GM10266 (cell line): ENCODE data around the gene ID2.
A peak's percentile ranks its signal among the peaks of the same experiment; 100 is the strongest.

Source experiments
- DNase-seq: peaks from one replicate; pipeline ENCODE4 v3.0.0; 2012; ENCODE audit errors: extremely low spot score
- CTCF ChIP-seq: IDR thresholded peaks from 2 replicates; pipeline ENCODE4 v1.5.1; 2012; ENCODE audit warnings: mild to moderate bottlenecking, low read depth; ENCODE audit not compliant: control insufficient read depth, insufficient read depth; ENCODE audit errors: missing control alignments

ID2 gene

GRCh38 chr2:8681786-8682692 lies at the start of gene ID2:
ID2 (plus strand) TSS chr2:8682056; CDS start chr2:8682166, 110 bp downstream.
- no peak for TF ChIP-seq CTCF
- peak; percentile 99 for DNase-seq

- DNase-seq: no peak
- no peak for TF ChIP-seq CTCF
Measured at GRCh38 chr2:8632755-8633154, 49.1 kb upstream of the ID2 start.

GRCh38 chr2:8633186-8633734 lies 48.6 kb upstream of the ID2 start:
- no peak for DNase-seq
- no peak for TF ChIP-seq CTCF

GRCh38 chr2:8633735-8634313 lies 48.0 kb upstream of the ID2 start:
- no peak for TF ChIP-seq CTCF
- no peak for DNase-seq

GRCh38 chr2:8634466-8635172 lies 47.2 kb upstream of the ID2 start:
- DNase-seq: no peak
- no peak for TF ChIP-seq CTCF

- no peak for DNase-seq
- no peak for TF ChIP-seq CTCF
Measured at GRCh38 chr2:8636041-8636491, 45.8 kb upstream of the ID2 start.
